Sigmoid colon (tissue), 4 donors: ENCODE measurements around the gene DAGLA.

Experiments
- EP300 ChIP-seq, 4 donors: sonication (generic); formaldehyde crosslinking; IDR thresholded peaks; one replicate each; pipeline ENCODE4 v1.6.1; 2017; ENCODE audit warnings: antibody characterized with exemption in 4 of 4
- POLR2A ChIP-seq, 2 donors: fragments of 450-650 bp; IDR thresholded peaks; one replicate each; pipeline ENCODE4 v1.6.1; 2016; ENCODE audit warnings: antibody characterized with exemption in 2 of 2, mild to moderate bottlenecking in 2 of 2, moderate library complexity in 2 of 2
- TF ChIP-seq, protein P1 (sequence below), 4 experiments: fragments of 450-650 bp in 3 of 4; fragments of 200-600 bp in 1 of 4; IDR thresholded peaks; one replicate each; pipeline ENCODE4 v1.5.1; 2016 to 2019; ENCODE audit warnings: antibody characterized with exemption in 4 of 4, mild to moderate bottlenecking in 3 of 4, moderate library complexity in 2 of 4

DNA sequence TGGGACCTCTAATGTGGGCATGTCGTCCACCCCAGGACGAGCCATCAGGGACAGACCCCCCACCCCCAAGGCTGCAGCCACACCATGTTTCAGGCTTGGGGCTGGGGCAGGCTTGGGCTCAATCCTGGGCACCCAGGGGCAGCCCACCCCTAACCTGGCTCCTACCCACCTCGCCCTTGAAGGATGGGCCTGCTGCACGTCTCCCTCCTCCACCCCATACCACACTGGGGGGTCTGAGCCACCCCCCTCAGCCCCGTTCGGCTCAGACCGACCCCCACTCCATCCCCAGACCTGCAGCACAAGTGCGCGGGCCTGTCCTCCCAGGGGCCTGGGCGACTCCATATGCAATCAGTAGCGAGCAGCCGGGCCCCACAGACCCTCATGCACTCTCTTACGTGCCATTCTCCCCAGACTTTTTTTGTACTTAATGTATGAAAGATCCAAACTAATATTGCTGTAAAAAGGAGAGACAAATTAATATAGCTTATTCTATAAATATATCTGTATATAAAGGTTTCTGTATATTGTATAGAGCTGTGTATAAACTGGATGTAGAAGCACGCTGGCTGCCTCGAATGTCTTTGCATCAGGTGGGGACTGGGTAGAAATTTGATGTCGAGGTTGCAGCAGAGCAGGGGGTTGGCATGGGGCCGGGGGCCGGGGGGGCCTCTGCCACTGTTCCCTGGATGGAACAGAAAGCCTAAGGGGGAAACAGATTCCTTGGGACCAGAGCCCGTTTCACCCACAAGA, 66.4 kb downstream of the DAGLA start:
- TF ChIP-seq, protein P1, sequence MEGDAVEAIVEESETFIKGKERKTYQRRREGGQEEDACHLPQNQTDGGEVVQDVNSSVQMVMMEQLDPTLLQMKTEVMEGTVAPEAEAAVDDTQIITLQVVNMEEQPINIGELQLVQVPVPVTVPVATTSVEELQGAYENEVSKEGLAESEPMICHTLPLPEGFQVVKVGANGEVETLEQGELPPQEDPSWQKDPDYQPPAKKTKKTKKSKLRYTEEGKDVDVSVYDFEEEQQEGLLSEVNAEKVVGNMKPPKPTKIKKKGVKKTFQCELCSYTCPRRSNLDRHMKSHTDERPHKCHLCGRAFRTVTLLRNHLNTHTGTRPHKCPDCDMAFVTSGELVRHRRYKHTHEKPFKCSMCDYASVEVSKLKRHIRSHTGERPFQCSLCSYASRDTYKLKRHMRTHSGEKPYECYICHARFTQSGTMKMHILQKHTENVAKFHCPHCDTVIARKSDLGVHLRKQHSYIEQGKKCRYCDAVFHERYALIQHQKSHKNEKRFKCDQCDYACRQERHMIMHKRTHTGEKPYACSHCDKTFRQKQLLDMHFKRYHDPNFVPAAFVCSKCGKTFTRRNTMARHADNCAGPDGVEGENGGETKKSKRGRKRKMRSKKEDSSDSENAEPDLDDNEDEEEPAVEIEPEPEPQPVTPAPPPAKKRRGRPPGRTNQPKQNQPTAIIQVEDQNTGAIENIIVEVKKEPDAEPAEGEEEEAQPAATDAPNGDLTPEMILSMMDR (IDR thresholded peaks at IDR 0.05) = no peak
- TF ChIP-seq POLR2A (IDR thresholded peaks at IDR 0.05) = no peak
- no peak for TF ChIP-seq EP300 (IDR thresholded peaks at IDR 0.05)
